GM12891 (cell line): ENCODE results near the gene BLTP1.

Source experiments
- PAX5 ChIP-seq: IDR thresholded peaks from 2 replicates; pipeline ENCODE4 v1.6.1; 2011; ENCODE audit warnings: low read length, moderate library complexity, mild to moderate bottlenecking; ENCODE audit not compliant: insufficient read depth, severe bottlenecking
- POLR2A ChIP-seq: IDR thresholded peaks from 2 replicates; pipeline ENCODE4 v1.6.1; 2011; ENCODE audit warnings: low read depth, low read length, control low read depth
- POLR2AphosphoS5 ChIP-seq: IDR thresholded peaks from 2 replicates; pipeline ENCODE4 v1.6.1; 2011; ENCODE audit warnings: low read depth, low read length, control low read depth
- POU2F2 ChIP-seq: IDR thresholded peaks from 2 replicates; pipeline ENCODE4 v1.6.1; 2011; ENCODE audit warnings: low read depth, mild to moderate bottlenecking, control low read depth, low read length, moderate library complexity
- SPI1 ChIP-seq: IDR thresholded peaks from 2 replicates; pipeline ENCODE4 v1.6.1; 2011; ENCODE audit warnings: low read depth, low read length, control low read depth
- TAF1 ChIP-seq: IDR thresholded peaks from 2 replicates; pipeline ENCODE4 v1.6.1; 2011; ENCODE audit warnings: low read depth, low read length, control low read depth

- no peak for TF ChIP-seq POLR2AphosphoS5
- TF ChIP-seq POLR2A = no peak
- TF ChIP-seq TAF1 = no peak
- no peak for TF ChIP-seq POU2F2
- TF ChIP-seq SPI1 = no peak
- no peak for TF ChIP-seq PAX5
Measured at GRCh38 chr4:122140834-122141233, 11.3 kb upstream of the BLTP1 start.
